Measurements from ENCODE around the gene MCEE.

MCEE gene

GRCh38 chr2:71071681-71072398, 58.2 kb downstream of the MCEE start:
- no peaks in the 10 kb centered on the region for H3K36me3 ChIP-seq (ENCODE audit: control insufficient read depth, insufficient read depth, low read length)
- H3K4me3 ChIP-seq (ENCODE audit: low read depth, low read length) = no peak overlapping the region
- no peaks in the 10 kb centered on the region for H3K9me3 ChIP-seq (ENCODE audit: control insufficient read depth, low read length)
- no peak overlapping the region for H2AFZ ChIP-seq
- peaks cover 27% of the 10 kb centered on the region for H3K79me2 ChIP-seq
- H3K27ac ChIP-seq = no peak overlapping the region
- H3K9ac ChIP-seq = no peak overlapping the region
- TF ChIP-seq CTCF (IDR thresholded peaks at IDR 0.05) = no peak
- H3K27me3 ChIP-seq (ENCODE audit: control insufficient read depth, insufficient read depth, low read length) = no peaks in the 10 kb centered on the region
- H3K4me1 ChIP-seq = peaks cover 26% of the 10 kb centered on the region
- peak overlapping the region; percentile 9 for H3K4me2 ChIP-seq (ENCODE audit: low read length)

GRCh38 chr2:71070294-71071093, 59.5 kb downstream of the MCEE start:
- Histone ChIP-seq H3K9me3 (ENCODE audit: control insufficient read depth, low read length) (no peaks in the 10 kb centered on the region), H3K27ac (no peak overlapping the region), H3K79me2 (peaks cover 27% of the 10 kb centered on the region), H3K4me1 (peaks cover 27% of the 10 kb centered on the region), H3K4me3 (ENCODE audit: low read depth, low read length) (no peak overlapping the region), H3K4me2 (ENCODE audit: low read length) (peak overlapping the region; percentile 34), H3K27me3 (ENCODE audit: control insufficient read depth, insufficient read depth, low read length) (no peaks in the 10 kb centered on the region), H2AFZ (no peak overlapping the region), H3K36me3 (ENCODE audit: control insufficient read depth, insufficient read depth, low read length) (no peaks in the 10 kb centered on the region), H3K9ac (no peak overlapping the region)
- TF ChIP-seq CTCF (IDR thresholded peaks at IDR 0.05) = peak; percentile 41

GRCh38 chr2:71069376-71069775, 60.7 kb downstream of the MCEE start:
- H3K36me3 ChIP-seq (ENCODE audit: control insufficient read depth, insufficient read depth, low read length) = no peaks in the 10 kb centered on the region
- H3K27me3 ChIP-seq (ENCODE audit: control insufficient read depth, insufficient read depth, low read length) = no peaks in the 10 kb centered on the region
- peak overlapping the region; percentile 91 for H3K4me2 ChIP-seq (ENCODE audit: low read length)
- peaks cover 27% of the 10 kb centered on the region for H3K79me2 ChIP-seq
- no peak overlapping the region for H3K9ac ChIP-seq
- peak overlapping the region; percentile 96 for H3K4me3 ChIP-seq (ENCODE audit: low read depth, low read length)
- no peak overlapping the region for H2AFZ ChIP-seq
- peak overlapping the region; percentile 99 for H3K27ac ChIP-seq
- no peak for TF ChIP-seq CTCF (IDR thresholded peaks at IDR 0.05)
- peaks cover 38% of the 10 kb centered on the region for H3K4me1 ChIP-seq
- no peaks in the 10 kb centered on the region for H3K9me3 ChIP-seq (ENCODE audit: control insufficient read depth, low read length)

GRCh38 chr2:71068218-71069035, 61.6 kb downstream of the MCEE start, which contains the start of gene NAGK:
Gene NAGK, plus strand, starts transcription at chr2:71068648. Its CDS starts 36 bp downstream, at chr2:71068684.
- Histone ChIP-seq H3K4me1 (peaks cover 46% of the 10 kb centered on the region), H3K27ac (peak within 1 kb of the TSS; percentile 99), H3K9ac (peak within 1 kb of the TSS; percentile 89), H3K4me2 (ENCODE audit: low read length) (peak within 1 kb of the TSS; percentile 91), H3K36me3 (ENCODE audit: control insufficient read depth, insufficient read depth, low read length) (no peaks in the 10 kb centered on the region), H2AFZ (peak within 1 kb of the TSS; percentile 94), H3K79me2 (peaks cover 27% of the 10 kb centered on the region), H3K9me3 (ENCODE audit: control insufficient read depth, low read length) (no peaks in the 10 kb centered on the region), H3K27me3 (ENCODE audit: control insufficient read depth, insufficient read depth, low read length) (no peaks in the 10 kb centered on the region), H3K4me3 (ENCODE audit: low read depth, low read length) (peak within 1 kb of the TSS; percentile 96)
- TF ChIP-seq CTCF (IDR thresholded peaks at IDR 0.05) = peak; percentile 17
